DMS53 (cell line): ENCODE data around the gene HOXA13.

ENCODE experiments used
- DNase-seq: peaks from one replicate; lab custom pipeline; 2025; lab: John Stamatoyannopoulos, UW

The HOXA13 gene

GRCh38 chr7:27199849-27200760, at the start of gene HOXA13:
HOXA13 (minus strand) TSS chr7:27200091; CDS start chr7:27200077, 14 bp downstream.
- DNase-seq = peak; percentile 85

- DNase-seq = no peak
These were observed 49.2 kb upstream of the HOXA13 start for GRCh38 chr7:27248911-27249723.

GRCh38 chr7:27248427-27248806, 48.5 kb upstream of the HOXA13 start:
- DNase-seq = no peak

GRCh38 chr7:27247452-27248426, 47.8 kb upstream of the HOXA13 start:
- DNase-seq = no peak

- DNase-seq = no peak
These were observed 47.1 kb upstream of the HOXA13 start for GRCh38 chr7:27247000-27247399.

GRCh38 chr7:27245798-27246691, 46.2 kb upstream of the HOXA13 start:
- peak; percentile 89 for DNase-seq

- peak; percentile 68 for DNase-seq
These were observed 45.4 kb upstream of the HOXA13 start for GRCh38 chr7:27245124-27245797.

- peak; percentile 68 for DNase-seq
These were observed 44.7 kb upstream of the HOXA13 start for GRCh38 chr7:27244488-27245123.

- peak; percentile 58 for DNase-seq
These were observed 43.7 kb upstream of the HOXA13 start for GRCh38 chr7:27243340-27244163.

GRCh38 chr7:27242555-27243339, 42.9 kb upstream of the HOXA13 start, which contains the start of gene EVX1:
EVX1 (plus strand) TSS chr7:27242802; CDS start chr7:27243031, 229 bp downstream.
- peak; percentile 96 for DNase-seq

GRCh38 chr7:27242154-27242553, 42.3 kb upstream of the HOXA13 start:
- DNase-seq = no peak

- no peak for DNase-seq
These were observed 41.5 kb upstream of the HOXA13 start for GRCh38 chr7:27241189-27242056.

- peak; percentile 60 for DNase-seq
These were observed 40.3 kb upstream of the HOXA13 start for GRCh38 chr7:27240015-27240731.

GRCh38 chr7:27239387-27240014, 39.6 kb upstream of the HOXA13 start:
- DNase-seq = peak; percentile 59

- DNase-seq = no peak
These were observed 39.1 kb upstream of the HOXA13 start for GRCh38 chr7:27238979-27239386.
